ENCODE data around the gene KAZN.

KAZN gene

DNA sequence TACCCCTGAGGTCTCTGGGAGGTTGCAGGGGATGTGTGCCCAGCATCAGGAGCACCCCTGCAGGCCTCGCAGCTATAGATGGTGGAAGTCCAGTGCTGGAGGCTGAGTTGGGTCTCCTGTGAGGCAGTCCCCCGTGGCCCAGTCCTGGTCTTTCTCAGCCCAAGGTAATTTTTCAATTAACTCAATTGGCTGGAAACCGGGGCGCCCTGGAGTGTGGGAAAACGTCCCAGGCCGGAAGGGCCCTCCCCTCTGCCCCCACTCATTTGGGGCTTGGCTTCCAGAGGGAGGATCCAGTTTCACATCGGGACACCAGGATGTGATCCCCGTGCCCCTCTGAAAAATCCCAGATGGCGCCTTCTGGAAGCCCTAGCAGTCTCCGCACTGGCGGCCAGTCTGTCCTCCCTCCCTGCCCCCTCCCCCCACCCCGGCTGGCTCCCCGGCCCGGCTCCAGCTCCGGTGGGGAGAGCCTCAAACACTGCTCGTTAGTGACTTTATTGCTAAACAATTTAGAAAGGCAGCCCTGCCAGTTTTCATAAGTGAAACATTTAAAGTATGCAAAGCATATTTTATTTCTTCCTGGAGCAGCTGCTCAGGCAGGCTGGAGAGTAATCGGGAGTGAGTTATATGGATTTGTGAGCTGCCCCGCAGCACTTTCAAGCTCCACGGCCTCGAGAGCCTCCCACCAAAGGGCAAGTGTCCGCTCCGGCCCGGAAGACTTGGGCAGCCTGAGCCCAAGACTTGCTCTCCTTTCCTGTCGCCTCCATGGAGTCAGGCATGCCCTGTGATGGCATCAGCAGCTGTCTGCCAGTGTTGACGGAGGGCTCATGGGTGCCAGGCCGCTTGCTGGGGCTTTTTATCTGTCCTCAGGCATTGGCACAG, 346.9 kb downstream of the KAZN start:
- H3K79me1 ChIP-seq (replicated peaks; ENCODE audit: low read length, poor library complexity, severe bottlenecking) = peaks cover 21% of the 10 kb centered on the region
- peak overlapping the region; percentile 99 for H4K91ac ChIP-seq (ENCODE audit: low read length)
- peak overlapping the region; percentile 98 to 100 for H2BK12ac ChIP-seq (ENCODE audit: low read length in 2 of 2)
- H3K4me1 ChIP-seq (ENCODE audit: control insufficient read depth, insufficient read depth, low read depth, low read length) = peaks cover 67% of the 10 kb centered on the region
- H3K27me3 ChIP-seq (ENCODE audit: control insufficient read depth in 1 of 2, insufficient read depth in 1 of 2, low read length in 2 of 2) = no peaks in the 10 kb centered on the region
- H2AFZ ChIP-seq (ENCODE audit: low read depth, low read length) = no peak overlapping the region
- H3K4me3 ChIP-seq (ENCODE audit: insufficient read depth in 1 of 2, low read depth in 1 of 2, low read length in 2 of 2) = peak overlapping the region; percentile 9 to 73
- no peaks in the 10 kb centered on the region for H3K9me3 ChIP-seq (ENCODE audit: control insufficient read depth, low read length)
- peak overlapping the region in 1 of 2 experiments; percentile 95 for H3K14ac ChIP-seq (ENCODE audit: low read length in 2 of 2)
- peak overlapping the region; percentile 99 for H2BK120ac ChIP-seq (ENCODE audit: low read depth, low read length)
- peak overlapping the region in 1 of 2 experiments; percentile 84 for H3K23ac ChIP-seq (ENCODE audit: low read length in 2 of 2)
- peak overlapping the region; percentile 54 for H3K4me2 ChIP-seq (ENCODE audit: low read length, poor library complexity, severe bottlenecking)
- no peaks in the 10 kb centered on the region for H3K36me3 ChIP-seq (ENCODE audit: control insufficient read depth in 1 of 2, insufficient read depth in 2 of 2, low read depth in 1 of 2, low read length in 2 of 2)
- peak overlapping the region; percentile 99 for H4K8ac ChIP-seq (ENCODE audit: low read length)
- H2AK5ac ChIP-seq (ENCODE audit: low read length, severe bottlenecking) = peak overlapping the region; percentile 99
- H3K4ac ChIP-seq (ENCODE audit: low read depth in 1 of 2, low read length in 2 of 2) = peak overlapping the region; percentile 98 to 99
- peak overlapping the region; percentile 97 for H2BK15ac ChIP-seq (ENCODE audit: low read depth, poor library complexity, severe bottlenecking)
- H3K9ac ChIP-seq (ENCODE audit: low read length) = peak overlapping the region; percentile 77
- DNase-seq = peak; percentile 90
- peak overlapping the region; percentile 96 for H2BK5ac ChIP-seq (ENCODE audit: low read depth, low read length, poor library complexity, severe bottlenecking)
- H3K18ac ChIP-seq (ENCODE audit: low read depth in 1 of 2, low read length in 2 of 2) = peak overlapping the region; percentile 98 to 100
- WGBS = 16% methylated on average over 21 of the region's 26 CpGs
- H3K27ac ChIP-seq (ENCODE audit: low read length, poor library complexity, severe bottlenecking) = peak overlapping the region; percentile 100

DNA sequence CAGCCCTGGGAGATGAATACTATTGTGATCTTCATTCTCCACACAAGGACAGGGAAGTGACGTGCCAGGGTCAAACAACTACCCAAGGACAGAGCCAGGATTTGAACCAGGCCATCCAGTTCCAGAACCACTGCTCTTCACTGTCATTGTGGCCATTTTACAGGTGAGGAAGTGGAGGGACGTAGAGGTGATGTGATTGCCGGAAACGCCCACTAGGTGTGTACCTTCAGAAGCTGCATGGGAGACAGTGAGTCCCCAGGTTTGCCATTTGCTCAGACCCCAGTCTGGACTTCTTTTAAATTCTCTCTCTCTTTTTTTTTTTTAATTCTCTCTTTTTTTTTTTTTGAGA, 347.5 kb downstream of the KAZN start:
- H2BK120ac ChIP-seq (ENCODE audit: low read depth, low read length) = peak overlapping the region; percentile 99
- H4K8ac ChIP-seq (ENCODE audit: low read length) = peak overlapping the region; percentile 99
- H3K4me2 ChIP-seq (ENCODE audit: low read length, poor library complexity, severe bottlenecking) = peak overlapping the region; percentile 54
- H2AFZ ChIP-seq (ENCODE audit: low read depth, low read length) = no peak overlapping the region
- peak overlapping the region; percentile 99 for H4K91ac ChIP-seq (ENCODE audit: low read length)
- H3K4me3 ChIP-seq (ENCODE audit: insufficient read depth in 1 of 2, low read depth in 1 of 2, low read length in 2 of 2) = peak overlapping the region in 1 of 2 experiments; percentile 73
- peak overlapping the region in 1 of 2 experiments; percentile 66 for H3K23ac ChIP-seq (ENCODE audit: low read length in 2 of 2)
- peak overlapping the region; percentile 97 for H2AK5ac ChIP-seq (ENCODE audit: low read length, severe bottlenecking)
- H3K14ac ChIP-seq (ENCODE audit: low read length in 2 of 2) = peak overlapping the region in 1 of 2 experiments; percentile 68
- H3K27me3 ChIP-seq (ENCODE audit: control insufficient read depth in 1 of 2, insufficient read depth in 1 of 2, low read length in 2 of 2) = no peaks in the 10 kb centered on the region
- H3K9ac ChIP-seq (ENCODE audit: low read length) = peak overlapping the region; percentile 77
- H3K4ac ChIP-seq (ENCODE audit: low read depth in 1 of 2, low read length in 2 of 2) = peak overlapping the region; percentile 97 to 99
- H2BK15ac ChIP-seq (ENCODE audit: low read depth, poor library complexity, severe bottlenecking) = peak overlapping the region; percentile 49
- peak overlapping the region; percentile 96 to 98 for H2BK12ac ChIP-seq (ENCODE audit: low read length in 2 of 2)
- H3K9me3 ChIP-seq (ENCODE audit: control insufficient read depth, low read length) = no peaks in the 10 kb centered on the region
- H3K27ac ChIP-seq (ENCODE audit: low read length, poor library complexity, severe bottlenecking) = peak overlapping the region; percentile 100
- peaks cover 18% of the 10 kb centered on the region for H3K79me1 ChIP-seq (replicated peaks; ENCODE audit: low read length, poor library complexity, severe bottlenecking)
- peak overlapping the region; percentile 98 to 100 for H3K18ac ChIP-seq (ENCODE audit: low read depth in 1 of 2, low read length in 2 of 2)
- WGBS = 73% methylated on average over 4 of the region's 4 CpGs
- no peaks in the 10 kb centered on the region for H3K36me3 ChIP-seq (ENCODE audit: control insufficient read depth in 1 of 2, insufficient read depth in 2 of 2, low read depth in 1 of 2, low read length in 2 of 2)
- peak overlapping the region; percentile 96 for H2BK5ac ChIP-seq (ENCODE audit: low read depth, low read length, poor library complexity, severe bottlenecking)
- peaks cover 69% of the 10 kb centered on the region for H3K4me1 ChIP-seq (ENCODE audit: control insufficient read depth, insufficient read depth, low read depth, low read length)
- no peak for DNase-seq

DNA sequence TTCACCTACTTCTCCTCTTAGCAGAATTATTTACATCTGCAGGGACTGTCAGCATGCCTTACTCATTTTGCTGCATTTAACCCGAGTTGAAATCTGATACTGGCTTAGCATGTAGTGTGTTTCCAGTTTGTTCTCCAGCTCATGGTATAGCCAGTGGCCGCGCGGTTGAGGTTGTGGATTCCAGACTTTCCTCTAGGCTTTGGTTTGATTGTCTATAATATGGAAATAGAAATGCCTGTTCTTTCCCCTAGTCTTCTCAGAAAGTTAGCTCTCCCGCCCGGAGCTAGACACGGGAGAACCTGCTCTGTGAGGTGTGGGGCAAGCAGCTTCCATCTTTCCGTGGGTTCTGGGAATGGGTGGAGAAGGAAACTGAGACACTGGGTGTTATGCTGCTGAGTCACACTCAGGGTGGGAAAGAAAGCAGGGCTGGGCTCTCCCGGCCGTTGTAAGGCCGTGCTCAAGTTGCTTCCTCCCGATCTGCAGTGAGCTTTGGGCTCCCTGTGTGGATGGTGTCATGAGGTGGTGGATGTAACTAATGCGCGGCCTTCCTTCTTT, 348.3 kb downstream of the KAZN start:
- peak; percentile 84 for DNase-seq
- H2BK12ac ChIP-seq (ENCODE audit: low read length in 2 of 2) = peak overlapping the region; percentile 64 to 88
- peak overlapping the region; percentile 23 for H4K91ac ChIP-seq (ENCODE audit: low read length)
- H2BK120ac ChIP-seq (ENCODE audit: low read depth, low read length) = peak overlapping the region; percentile 50
- H3K27me3 ChIP-seq (ENCODE audit: control insufficient read depth in 1 of 2, insufficient read depth in 1 of 2, low read length in 2 of 2) = no peaks in the 10 kb centered on the region
- peaks cover 69% of the 10 kb centered on the region for H3K4me1 ChIP-seq (ENCODE audit: control insufficient read depth, insufficient read depth, low read depth, low read length)
- peak overlapping the region; percentile 10 for H4K8ac ChIP-seq (ENCODE audit: low read length)
- H3K4me2 ChIP-seq (ENCODE audit: low read length, poor library complexity, severe bottlenecking) = peak overlapping the region; percentile 57
- H2BK5ac ChIP-seq (ENCODE audit: low read depth, low read length, poor library complexity, severe bottlenecking) = peak overlapping the region; percentile 24
- no peaks in the 10 kb centered on the region for H3K9me3 ChIP-seq (ENCODE audit: control insufficient read depth, low read length)
- H3K4ac ChIP-seq (ENCODE audit: low read depth in 1 of 2, low read length in 2 of 2) = peak overlapping the region; percentile 39 to 69
- H3K14ac ChIP-seq (ENCODE audit: low read length in 2 of 2) = no peak overlapping the region
- no peak overlapping the region for H2AFZ ChIP-seq (ENCODE audit: low read depth, low read length)
- peak overlapping the region in 1 of 2 experiments; percentile 64 for H3K4me3 ChIP-seq (ENCODE audit: insufficient read depth in 1 of 2, low read depth in 1 of 2, low read length in 2 of 2)
- H3K36me3 ChIP-seq (ENCODE audit: control insufficient read depth in 1 of 2, insufficient read depth in 2 of 2, low read depth in 1 of 2, low read length in 2 of 2) = peaks cover 0 to 1% of the 10 kb centered on the region in 2 experiments
- no peak overlapping the region for H3K23ac ChIP-seq (ENCODE audit: low read length in 2 of 2)
- 44% methylated on average over 14 of the region's 14 CpGs for whole genome bisulfite sequencing
- H3K9ac ChIP-seq (ENCODE audit: low read length) = peak overlapping the region; percentile 62
- H2AK5ac ChIP-seq (ENCODE audit: low read length, severe bottlenecking) = peak overlapping the region; percentile 83
- H3K79me1 ChIP-seq (replicated peaks; ENCODE audit: low read length, poor library complexity, severe bottlenecking) = peaks cover 16% of the 10 kb centered on the region
- H3K18ac ChIP-seq (ENCODE audit: low read depth in 1 of 2, low read length in 2 of 2) = peak overlapping the region; percentile 55 to 92
- peak overlapping the region; percentile 100 for H3K27ac ChIP-seq (ENCODE audit: low read length, poor library complexity, severe bottlenecking)
- peak overlapping the region; percentile 89 for H2BK15ac ChIP-seq (ENCODE audit: low read depth, poor library complexity, severe bottlenecking)

DNA sequence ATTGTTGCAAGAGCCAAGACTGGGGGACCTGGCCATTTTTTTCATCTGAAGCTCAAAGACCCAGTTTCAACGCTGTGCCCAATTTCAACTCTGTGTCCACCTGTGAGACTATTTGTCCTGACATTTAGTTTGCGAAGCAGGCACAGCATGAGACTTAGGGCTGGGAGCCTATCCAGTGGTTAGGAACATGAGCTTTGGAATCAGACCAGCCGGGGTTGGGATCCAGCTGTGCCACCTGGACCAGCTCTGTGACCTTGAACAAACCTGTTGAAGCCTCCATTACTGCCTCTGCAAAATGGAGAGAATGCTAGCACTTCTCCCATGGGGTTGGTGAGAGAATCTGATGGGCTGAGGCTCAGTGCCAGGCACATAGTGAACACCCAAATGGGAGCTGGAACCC, 348.9 kb downstream of the KAZN start:
- WGBS = 98% methylated on average over 3 of the region's 3 CpGs
- Histone ChIP-seq H2AK5ac (ENCODE audit: low read length, severe bottlenecking) (peak overlapping the region; percentile 86), H3K4me2 (ENCODE audit: low read length, poor library complexity, severe bottlenecking) (peak overlapping the region; percentile 39), H3K23ac (ENCODE audit: low read length in 2 of 2) (no peak overlapping the region), H2BK12ac (ENCODE audit: low read length in 2 of 2) (peak overlapping the region; percentile 55 to 70), H3K4ac (ENCODE audit: low read depth in 1 of 2, low read length in 2 of 2) (peak overlapping the region; percentile 38 to 52), H2BK15ac (ENCODE audit: low read depth, poor library complexity, severe bottlenecking) (no peak overlapping the region), H3K79me1 (replicated peaks; ENCODE audit: low read length, poor library complexity, severe bottlenecking) (peaks cover 17% of the 10 kb centered on the region), H3K18ac (ENCODE audit: low read depth in 1 of 2, low read length in 2 of 2) (peak overlapping the region; percentile 55 to 81), H3K27ac (ENCODE audit: low read length, poor library complexity, severe bottlenecking) (peak overlapping the region; percentile 100), H3K4me3 (ENCODE audit: insufficient read depth in 1 of 2, low read depth in 1 of 2, low read length in 2 of 2) (peak overlapping the region in 1 of 2 experiments; percentile 64), H3K9ac (ENCODE audit: low read length) (peak overlapping the region; percentile 62), H4K8ac (ENCODE audit: low read length) (no peak overlapping the region), H2BK5ac (ENCODE audit: low read depth, low read length, poor library complexity, severe bottlenecking) (no peak overlapping the region), H4K91ac (ENCODE audit: low read length) (peak overlapping the region; percentile 20), H3K36me3 (ENCODE audit: control insufficient read depth in 1 of 2, insufficient read depth in 2 of 2, low read depth in 1 of 2, low read length in 2 of 2) (peaks cover 0 to 5% of the 10 kb centered on the region in 2 experiments), H3K9me3 (ENCODE audit: control insufficient read depth, low read length) (no peaks in the 10 kb centered on the region), H3K27me3 (ENCODE audit: control insufficient read depth in 1 of 2, insufficient read depth in 1 of 2, low read length in 2 of 2) (no peaks in the 10 kb centered on the region), H2AFZ (ENCODE audit: low read depth, low read length) (no peak overlapping the region), H2BK120ac (ENCODE audit: low read depth, low read length) (peak overlapping the region; percentile 59), H3K4me1 (ENCODE audit: control insufficient read depth, insufficient read depth, low read depth, low read length) (peaks cover 66% of the 10 kb centered on the region), H3K14ac (ENCODE audit: low read length in 2 of 2) (no peak overlapping the region)
- DNase-seq = no peak
